Measurements from ENCODE around the gene POTEI. TPM values are rescaled to one million over a fixed set of nuclear protein-coding genes. Genes with fewer than 3 reads are reported as not detected.
"Not testable (repeated sequence)": the region's sequence is repeated elsewhere in the genome, so short reads cannot be mapped to it uniquely, and the experiment has no call there.

Gene POTEI
- total RNA-seq, 1 experiment from 2014 or later, result not detected

DNA sequence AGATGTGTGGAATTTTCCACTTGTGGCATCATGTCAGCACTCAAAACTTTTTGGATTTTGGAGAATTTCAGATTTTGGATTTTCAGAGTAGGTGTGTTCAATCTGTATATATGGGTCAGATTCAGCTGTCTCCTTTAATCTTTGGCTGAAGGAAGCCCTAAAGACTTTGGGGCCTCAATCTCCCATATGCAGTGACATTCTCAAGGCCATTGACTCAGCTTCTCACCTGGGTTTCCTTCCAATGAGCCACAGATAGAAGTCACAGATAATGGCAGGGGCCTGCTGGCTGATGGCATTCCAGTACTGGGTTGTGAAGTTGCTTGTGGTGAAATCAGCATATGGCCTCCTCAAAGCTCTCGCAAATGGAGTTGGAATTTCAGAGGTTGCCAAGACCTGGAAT, 90.3 kb downstream of the POTEI start:
- H3K4me3 Mint-ChIP-seq (ENCODE audit: low read depth, unreplicated experiment); H3K4me1 Mint-ChIP-seq (ENCODE audit: low read depth, unreplicated experiment); BruUV-seq (replicated peaks); H3K27ac Mint-ChIP-seq (ENCODE audit: unreplicated experiment); H3K36me3 Mint-ChIP-seq (ENCODE audit: insufficient read depth, unreplicated experiment); H3K9me3 Mint-ChIP-seq (ENCODE audit: low read depth, unreplicated experiment); intact Hi-C loops (cut with micrococcal nuclease; ENCODE audit: unreplicated experiment); DNase-seq; CTCF ChIA-PET: not testable (repeated sequence)
- peaks cover 10% of the 10 kb centered on the region for H3K27me3 Mint-ChIP-seq (ENCODE audit: unreplicated experiment)

DNA sequence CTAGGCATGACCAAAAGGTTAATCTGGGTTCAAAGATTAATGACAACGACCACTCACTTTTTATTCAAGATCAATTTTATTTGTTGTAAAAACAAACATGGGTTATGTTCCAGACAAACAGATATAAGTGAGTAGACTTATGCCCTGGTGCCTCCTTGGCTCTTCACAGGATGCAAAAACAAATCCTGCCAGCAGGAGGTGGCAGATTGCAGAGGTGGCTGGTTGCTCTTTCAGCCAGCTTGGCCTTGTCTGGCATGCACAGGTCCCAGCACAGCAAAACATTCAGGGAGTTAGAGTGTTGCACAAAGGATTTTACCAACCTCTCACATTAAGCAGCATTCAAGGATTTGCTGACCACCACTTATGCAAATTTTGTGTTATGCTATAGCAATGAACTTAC, 92.4 kb downstream of the POTEI start:
- DNase-seq, result peak; percentile 28

More for the DNA sequence above, 92.4 kb downstream of the POTEI start:
- H3K27me3 Mint-ChIP-seq (ENCODE audit: unreplicated experiment), result peaks cover 10% of the 10 kb centered on the region
- H3K4me3 Mint-ChIP-seq (ENCODE audit: low read depth, unreplicated experiment); H3K4me1 Mint-ChIP-seq (ENCODE audit: low read depth, unreplicated experiment); H3K9me3 Mint-ChIP-seq (ENCODE audit: low read depth, unreplicated experiment); H3K27ac Mint-ChIP-seq (ENCODE audit: unreplicated experiment); H3K36me3 Mint-ChIP-seq (ENCODE audit: insufficient read depth, unreplicated experiment); BruUV-seq (replicated peaks); CTCF ChIA-PET; intact Hi-C loops (cut with micrococcal nuclease; ENCODE audit: unreplicated experiment): not testable (repeated sequence)

Other genes starting within 250 kb of the POTEI start
- gene IMP4, start 166.4 kb downstream of the POTEI start, total RNA-seq (2022), result 79.6 and 89.4 TPM in 2 replicates
- 62.9 and 66.0 TPM in 2 replicates for gene PTPN18, start 153.3 kb downstream of the POTEI start, total RNA-seq (2022)
- gene CFC1B, start 11.9 kb upstream of the POTEI start, total RNA-seq (2022), result not detected in 2 replicates
- gene CFC1, start 90.2 kb upstream of the POTEI start, total RNA-seq (2022), result not detected in 2 replicates
- not detected in 2 replicates for gene POTEJ, start 102.1 kb upstream of the POTEI start, total RNA-seq (2022)
- gene GPR148, start 219.7 kb upstream of the POTEI start, total RNA-seq (2022), result not detected in 2 replicates
- gene AMER3, start 246.2 kb upstream of the POTEI start, total RNA-seq (2022), result not detected in 2 replicates